HG03159 (cell line): ENCODE measurements around the gene HYCC2.
"Not testable (repeated sequence)": the region's sequence is repeated elsewhere in the genome, so short reads cannot be mapped to it uniquely, and the experiment has no call there.

Source experiments
- ATAC-seq: cut with Tn5 transposase; IDR thresholded peaks from one replicate; pipeline ENCODE4 v1.9.1; 2021; ENCODE audit warnings: mild to moderate bottlenecking, moderate library complexity; ENCODE audit not compliant: unreplicated experiment

The HYCC2 gene

GRCh38 chr2:201071479-201072200 lies at the start of gene HYCC2, which contains the start of gene NDUFB3:
Gene HYCC2 (minus strand): TSS chr2:201071671. CDS start chr2:201024009, 47,662 bp downstream.
Gene NDUFB3 (plus strand): TSS chr2:201072001. CDS start chr2:201078883, 6,882 bp downstream.
- ATAC-seq, result peak; percentile 97

GRCh38 chr2:201118961-201119854 lies 47.7 kb upstream of the HYCC2 start:
- ATAC-seq, result peak; percentile 1

GRCh38 chr2:201118121-201118960 lies 46.9 kb upstream of the HYCC2 start:
- ATAC-seq, result peak; percentile 42

- ATAC-seq, result not testable (repeated sequence)
These were observed 46.2 kb upstream of the HYCC2 start for GRCh38 chr2:201117735-201118094.

GRCh38 chr2:201116959-201117734 lies 45.7 kb upstream of the HYCC2 start:
- ATAC-seq, result no peak

- ATAC-seq, result peak; percentile 31
These were observed 44.9 kb upstream of the HYCC2 start, which contains the start of gene CFLAR for GRCh38 chr2:201116115-201116958. Gene CFLAR (plus strand): TSS chr2:201116164. CDS start chr2:201129866, 13,702 bp downstream.

- ATAC-seq, result no peak
These were observed 43.4 kb upstream of the HYCC2 start for GRCh38 chr2:201114846-201115245.

- ATAC-seq, result no peak
These were observed 42.9 kb upstream of the HYCC2 start for GRCh38 chr2:201114350-201114749.

GRCh38 chr2:201111096-201111495 lies 39.6 kb upstream of the HYCC2 start:
- ATAC-seq, result no peak

- ATAC-seq, result no peak
These were observed 39.1 kb upstream of the HYCC2 start for GRCh38 chr2:201110615-201111014.

- no peak for ATAC-seq
These were observed 37.7 kb upstream of the HYCC2 start for GRCh38 chr2:201109186-201109585.

- ATAC-seq, result no peak
These were observed 36.9 kb upstream of the HYCC2 start for GRCh38 chr2:201108341-201108740.

GRCh38 chr2:201107624-201108023 lies 36.2 kb upstream of the HYCC2 start:
- ATAC-seq, result no peak

- no peak for ATAC-seq
These were observed 34.3 kb upstream of the HYCC2 start for GRCh38 chr2:201105759-201106158.

- no peak for ATAC-seq
These were observed 29.0 kb upstream of the HYCC2 start for GRCh38 chr2:201100497-201100896.

GRCh38 chr2:201093573-201093972 lies 22.1 kb upstream of the HYCC2 start:
- ATAC-seq, result no peak

GRCh38 chr2:201090574-201090973 lies 19.1 kb upstream of the HYCC2 start:
- no peak for ATAC-seq

GRCh38 chr2:201084863-201085262 lies 13.4 kb upstream of the HYCC2 start:
- ATAC-seq, result no peak

GRCh38 chr2:201074996-201075395 lies 3.5 kb upstream of the HYCC2 start:
- no peak for ATAC-seq
